Stomach (tissue), 9 donors: ENCODE measurements around the gene CDK5R2. TPM values are rescaled to one million over a fixed set of nuclear protein-coding genes. Genes with fewer than 3 reads are reported as not detected.
A peak's percentile ranks its signal among the peaks of the same experiment; 100 is the strongest.

ENCODE experiments used
- DNase-seq, 2 donors: peaks; one replicate each; pipeline versions ENCODE4 v3.0.0 to v3.0.0-alpha.2; 2013 to 2019
- H3K27ac ChIP-seq, 5 donors: fragments of 200-600 bp in 4 of 5; sonication (generic) in 4 of 5; one replicate each; pipeline ENCODE4 v1.5.1; 2013 to 2019; ENCODE audit warnings: mild to moderate bottlenecking in 1 of 5, moderate library complexity in 1 of 5
- H3K27me3 ChIP-seq, 3 donors: fragments of 200-600 bp; sonication (generic); one replicate each; pipeline ENCODE4 v1.5.1; 2017 to 2019; ENCODE audit warnings: mixed run types in 1 of 3
- H3K36me3 ChIP-seq, 4 donors: fragments of 200-600 bp; sonication (generic); 1 replicate in 3 of 4; 2 replicates in 1 of 4; pipeline ENCODE4 v1.5.1; 2016 to 2019
- H3K4me1 ChIP-seq, 4 donors: fragments of 200-600 bp; sonication (generic); one replicate each; pipeline ENCODE4 v1.5.1; 2016 to 2019
- H3K4me3 ChIP-seq, 4 donors: fragments of 200-600 bp; sonication (generic) in 3 of 4; one replicate each; pipeline ENCODE4 v1.5.1; 2016 to 2019; ENCODE audit warnings: mild to moderate bottlenecking in 1 of 4
- H3K9me3 ChIP-seq, 4 donors: fragments of 200-600 bp; sonication (generic); one replicate each; pipeline ENCODE4 v1.5.1; 2016 to 2019
- EP300 ChIP-seq: sonication (generic); formaldehyde crosslinking; IDR thresholded peaks from one replicate; pipeline ENCODE4 v1.6.1; 2017; ENCODE audit warnings: antibody characterized with exemption
- POLR2A ChIP-seq, 4 donors: fragments of 450-650 bp; IDR thresholded peaks; one replicate each; pipeline ENCODE4 v1.6.1; 2016; ENCODE audit warnings: antibody characterized with exemption in 4 of 4, control low read depth in 2 of 4, mild to moderate bottlenecking in 1 of 4, moderate library complexity in 1 of 4
- POLR2AphosphoS5 ChIP-seq, 3 donors: sonication (generic); formaldehyde crosslinking; IDR thresholded peaks; one replicate each; pipeline ENCODE4 v1.6.1; 2016; ENCODE audit warnings: antibody characterized with exemption in 3 of 3
- WGBS, 5 donors: extraction: QIAGEN DNeasy Blood & Tissue Kit in 3 of 5; methylation state at CpG; one replicate each; pipeline versions ENCODE4 v1.1.5 to v1.1.7; 2013 to 2018; 5-methylcytosine and 5-hydroxymethylcytosine counted together
- intact Hi-C: fragments of 100-400 bp; cut with DNase I; formaldehyde crosslinking; loops from one replicate; pipeline ENCODE4 v1.15.1; 2023; ENCODE audit warnings: low total_unique reads
- polyA plus RNA-seq, 3 donors: library from polyadenylated mRNA; stranded (reverse); fragments of 200-250 nt; gene quantifications; one replicate each; pipeline ENCODE4 v1.2.3, GENCODE V29; 2013
- total RNA-seq, 5 donors: library from RNA; depleted of rRNA; stranded (reverse); fragments of >200 nt; gene quantifications; one replicate each; pipeline versions ENCODE4 v1.1.0 to v1.2.3, GENCODE V29; 2014 to 2016
- TF ChIP-seq, protein P1 (sequence below), 7 experiments: fragments of 450-650 bp in 4 of 7; fragments of 200-600 bp in 3 of 7; sonication (generic) in 3 of 7; IDR thresholded peaks; one replicate each; pipeline ENCODE4 v1.5.1; 2016 to 2019; ENCODE audit warnings: antibody characterized with exemption in 7 of 7, control low read depth in 2 of 7, mild to moderate bottlenecking in 1 of 7
- donor health status: healthy with polysubstance abuse.
- donor health status: Bipolar disorder and iron deficiency.
- donor health status: healthy.

CDK5R2 gene
- total and polyA plus RNA-seq, 8 donors, result 0.20 to 0.58 (median 0.45) TPM; not detected in 2

DNA sequence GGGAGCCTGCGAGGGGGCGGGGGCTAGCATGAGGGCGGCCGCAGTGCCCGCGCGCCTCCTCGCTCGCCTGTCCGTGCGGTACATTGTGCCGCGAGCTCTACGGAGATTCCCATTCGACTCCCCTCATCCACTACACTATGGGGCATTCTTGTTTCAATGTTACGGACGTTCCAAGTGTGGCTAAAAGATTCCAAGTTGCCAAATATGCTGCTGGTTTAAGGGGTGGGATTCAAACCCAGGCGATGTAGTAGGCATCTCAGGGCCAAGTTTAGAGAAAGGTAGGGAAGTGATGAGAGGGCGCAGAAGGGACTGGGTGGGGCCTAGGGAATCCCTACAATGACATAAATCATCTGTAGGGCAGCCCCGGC, 43.8 kb downstream of the CDK5R2 start:
- Histone ChIP-seq H3K4me1 (peaks cover 24 to 50% (median 42%) of the 10 kb centered on the region in 4 donors), H3K36me3 (no peaks in the 10 kb centered on the region), H3K9me3 (no peaks in the 10 kb centered on the region), H3K27ac (peak overlapping the region in 4 of 5 donors; percentile 88 to 93 (median 90)), H3K4me3 (peak overlapping the region; percentile 35 to 49 (median 44)), H3K27me3 (peaks cover 19 to 98% (median 51%) of the 10 kb centered on the region in 3 donors)
- DNase-seq, result no peak
- 11 to 32% (median 13%) methylated on average over 6 to 20 of the region's 20 CpGs for WGBS, 5 donors
- intact Hi-C loops, result no loop called here
- TF ChIP-seq, protein P1, sequence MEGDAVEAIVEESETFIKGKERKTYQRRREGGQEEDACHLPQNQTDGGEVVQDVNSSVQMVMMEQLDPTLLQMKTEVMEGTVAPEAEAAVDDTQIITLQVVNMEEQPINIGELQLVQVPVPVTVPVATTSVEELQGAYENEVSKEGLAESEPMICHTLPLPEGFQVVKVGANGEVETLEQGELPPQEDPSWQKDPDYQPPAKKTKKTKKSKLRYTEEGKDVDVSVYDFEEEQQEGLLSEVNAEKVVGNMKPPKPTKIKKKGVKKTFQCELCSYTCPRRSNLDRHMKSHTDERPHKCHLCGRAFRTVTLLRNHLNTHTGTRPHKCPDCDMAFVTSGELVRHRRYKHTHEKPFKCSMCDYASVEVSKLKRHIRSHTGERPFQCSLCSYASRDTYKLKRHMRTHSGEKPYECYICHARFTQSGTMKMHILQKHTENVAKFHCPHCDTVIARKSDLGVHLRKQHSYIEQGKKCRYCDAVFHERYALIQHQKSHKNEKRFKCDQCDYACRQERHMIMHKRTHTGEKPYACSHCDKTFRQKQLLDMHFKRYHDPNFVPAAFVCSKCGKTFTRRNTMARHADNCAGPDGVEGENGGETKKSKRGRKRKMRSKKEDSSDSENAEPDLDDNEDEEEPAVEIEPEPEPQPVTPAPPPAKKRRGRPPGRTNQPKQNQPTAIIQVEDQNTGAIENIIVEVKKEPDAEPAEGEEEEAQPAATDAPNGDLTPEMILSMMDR (IDR thresholded peaks at IDR 0.05), result peak in 3 of 7 experiments; percentile 19 to 53 (median 31)
- no peak for TF ChIP-seq POLR2A (IDR thresholded peaks at IDR 0.05)

DNA sequence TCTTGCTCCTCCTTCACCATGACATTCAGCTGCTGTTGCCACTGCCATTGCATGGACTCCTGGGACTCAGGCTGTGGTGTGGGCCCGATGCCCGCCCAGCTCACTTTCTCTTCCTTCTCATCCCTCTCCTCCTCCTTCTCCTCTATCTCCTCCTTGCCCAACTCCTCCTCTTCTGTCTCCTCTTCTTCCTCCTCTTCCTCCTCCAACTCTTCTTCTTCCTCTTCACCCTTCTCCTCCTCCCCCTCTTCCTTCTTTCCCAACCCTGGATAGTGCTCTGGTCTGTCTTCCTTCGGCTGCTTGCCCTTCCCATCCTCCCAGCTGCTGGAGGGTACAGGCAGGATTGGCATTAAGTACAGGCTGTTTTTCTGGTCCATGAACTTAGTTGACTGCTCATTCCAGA, 44.5 kb downstream of the CDK5R2 start:
- 87 to 94% (median 90%) methylated on average over 3 of the region's 3 CpGs for WGBS, 5 donors
- no peaks in the 10 kb centered on the region for H3K9me3 ChIP-seq
- no peak overlapping the region for H3K27ac ChIP-seq
- H3K4me3 ChIP-seq, result no peak overlapping the region
- peaks cover 24 to 47% (median 38%) of the 10 kb centered on the region in 4 donors for H3K4me1 ChIP-seq
- peaks cover 19 to 98% (median 51%) of the 10 kb centered on the region in 3 donors for H3K27me3 ChIP-seq
- intact Hi-C loops, result no loop called here
- no peaks in the 10 kb centered on the region for H3K36me3 ChIP-seq
- no peak for DNase-seq
- TF ChIP-seq POLR2A (IDR thresholded peaks at IDR 0.05) (no peak), POLR2AphosphoS5 (IDR thresholded peaks at IDR 0.05) (no peak), EP300 (no peak)
- TF ChIP-seq, protein P1 (IDR thresholded peaks at IDR 0.05), result no peak

DNA sequence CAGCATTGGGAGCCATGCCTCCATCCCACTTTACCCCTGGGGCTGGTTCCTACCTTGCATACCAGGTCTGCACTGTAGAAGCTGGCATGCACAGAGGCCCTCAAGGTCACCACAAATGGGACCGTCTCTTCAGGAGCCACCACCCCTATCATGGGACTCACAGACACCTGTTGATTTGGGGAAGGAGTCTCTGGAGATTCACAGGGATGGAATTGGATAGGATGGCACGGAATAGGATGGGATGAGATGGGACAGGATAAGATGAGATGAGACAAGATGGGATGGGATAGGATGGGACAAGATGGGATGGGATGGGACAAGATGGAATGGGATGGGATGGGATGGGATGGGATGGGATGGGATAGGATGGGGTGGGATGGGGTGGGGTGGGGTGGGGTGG, 49.8 kb downstream of the CDK5R2 start:
- intact Hi-C loops, result no loop called here
- no peak for TF ChIP-seq POLR2AphosphoS5 (IDR thresholded peaks at IDR 0.05)
- TF ChIP-seq, protein P1 (IDR thresholded peaks at IDR 0.05), result no peak
- TF ChIP-seq EP300, result no peak
- TF ChIP-seq POLR2A (IDR thresholded peaks at IDR 0.05), result no peak
- no peak overlapping the region for H3K27ac ChIP-seq
- WGBS, 5 donors, result 65 to 85% (median 70%) methylated on average over 2 of the region's 2 CpGs
- H3K9me3 ChIP-seq, result no peaks in the 10 kb centered on the region
- no peak overlapping the region for H3K4me3 ChIP-seq
- H3K4me1 ChIP-seq, result no peaks in the 10 kb centered on the region
- H3K27me3 ChIP-seq, result peaks cover 0 to 77% (median 8%) of the 10 kb centered on the region in 3 donors
- DNase-seq, result no peak
- no peaks in the 10 kb centered on the region for H3K36me3 ChIP-seq

DNA sequence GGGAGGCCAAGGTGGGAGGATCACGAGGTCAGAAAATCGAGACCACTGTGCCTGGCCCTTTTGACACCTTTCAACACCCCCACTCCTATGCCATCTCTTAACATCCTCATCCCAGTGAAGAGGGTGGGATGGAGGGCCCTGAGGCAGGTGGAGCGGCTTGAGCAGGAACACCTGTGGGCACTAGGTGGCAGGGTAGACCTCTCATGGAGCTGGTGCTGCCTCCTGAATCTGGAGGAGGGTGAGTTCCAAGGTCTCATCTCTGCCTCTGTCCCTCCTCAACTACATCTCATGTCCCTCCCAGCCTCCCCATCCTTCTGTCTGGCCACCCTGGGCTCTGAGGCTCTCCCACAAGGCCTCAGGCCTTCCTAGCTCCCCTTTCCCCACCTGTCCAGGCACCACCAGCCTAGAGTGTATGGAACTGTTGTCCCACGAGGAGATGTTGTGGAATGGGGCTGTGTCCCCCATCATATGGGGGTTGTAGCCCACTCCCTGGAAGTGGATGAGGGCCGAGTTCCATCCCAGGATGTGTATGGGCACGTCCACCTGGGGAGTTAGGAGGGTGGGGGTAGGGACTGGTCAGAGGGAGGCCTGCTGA, 50.8 kb downstream of the CDK5R2 start:
- Histone ChIP-seq H3K36me3 (no peaks in the 10 kb centered on the region), H3K27ac (no peak overlapping the region), H3K4me3 (no peak overlapping the region), H3K27me3 (peaks cover 0 to 69% (median 3%) of the 10 kb centered on the region in 3 donors), H3K4me1 (no peaks in the 10 kb centered on the region), H3K9me3 (no peaks in the 10 kb centered on the region)
- intact Hi-C loops, result no loop called here
- peak in 1 of 2 donors; percentile 67 for DNase-seq
- no peak for TF ChIP-seq POLR2AphosphoS5 (IDR thresholded peaks at IDR 0.05)
- TF ChIP-seq, protein P1 (IDR thresholded peaks at IDR 0.05), result peak in 4 of 7 experiments; percentile 22 to 37 (median 34)
- WGBS, 5 donors, result 22 to 50% (median 31%) methylated on average over 4 to 6 of the region's 6 CpGs
